Neural crest cell (in vitro differentiated cells): ENCODE measurements around the gene HS6ST2. TPM values are rescaled to one million over a fixed set of nuclear protein-coding genes. Genes with fewer than 3 reads are reported as not detected.

ENCODE experiments used
- DNase-seq: peaks from one replicate; pipeline ENCODE4 v3.0.0; 2021; ENCODE audit warnings: low read depth, mixed read lengths, low spot score
- H3K27ac Mint-ChIP-seq: one replicate; pipeline ENCODE4 v1.8.0; 2021; ENCODE audit warnings: mild to moderate bottlenecking, mixed read lengths; ENCODE audit not compliant: unreplicated experiment
- H3K27me3 Mint-ChIP-seq: 2 replicates; pipeline ENCODE4 v1.8.0; 2021; ENCODE audit warnings: low read depth, mild to moderate bottlenecking, mixed read lengths
- H3K36me3 Mint-ChIP-seq: 2 replicates; pipeline ENCODE4 v1.8.0; 2021; ENCODE audit warnings: low read depth, mild to moderate bottlenecking, mixed read lengths
- H3K4me1 Mint-ChIP-seq: 2 replicates; pipeline ENCODE4 v1.8.0; 2021; ENCODE audit warnings: mixed read lengths
- H3K4me3 Mint-ChIP-seq: one replicate; pipeline ENCODE4 v1.8.0; 2021; ENCODE audit warnings: mild to moderate bottlenecking, mixed read lengths
- H3K9me3 Mint-ChIP-seq: 2 replicates; pipeline ENCODE4 v1.8.0; 2021; ENCODE audit warnings: mixed read lengths
- total RNA-seq: library from RNA; stranded (reverse); gene quantifications from 2 replicates; pipeline ENCODE4 v1.2.1, GENCODE V29; 2021
- TF ChIP-seq, protein P1 (sequence below): fragments of 200-600 bp; sonication (generic); conservative IDR thresholded peaks from 2 replicates; pipeline ENCODE4 v1.5.0; 2021; ENCODE audit warnings: antibody characterized with exemption, mild to moderate bottlenecking

HS6ST2 gene
- total RNA-seq, 1 donor from 2014 or later: 13.9 TPM

DNA sequence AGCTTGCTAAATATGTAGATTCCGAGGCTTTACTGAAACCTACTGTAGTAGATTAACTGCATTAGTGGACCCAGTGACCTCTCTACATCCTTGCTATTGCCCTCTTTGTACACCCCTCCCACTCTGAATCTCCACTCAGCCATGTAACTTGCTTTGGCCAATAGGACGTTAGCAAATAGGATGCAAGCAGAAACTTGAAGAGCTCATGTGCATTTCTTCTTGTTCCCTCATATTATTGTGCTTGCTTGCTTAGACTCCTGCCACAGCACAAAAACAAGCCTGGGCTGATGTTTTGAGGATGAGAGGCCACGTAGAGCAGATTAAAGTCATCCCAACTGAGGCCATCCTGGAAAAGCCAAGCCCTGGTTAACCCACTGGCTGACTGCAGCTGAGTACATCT is 147.9 kb downstream of the HS6ST2 start:
- no peak overlapping the region for H3K27ac Mint-ChIP-seq
- TF ChIP-seq, protein P1, sequence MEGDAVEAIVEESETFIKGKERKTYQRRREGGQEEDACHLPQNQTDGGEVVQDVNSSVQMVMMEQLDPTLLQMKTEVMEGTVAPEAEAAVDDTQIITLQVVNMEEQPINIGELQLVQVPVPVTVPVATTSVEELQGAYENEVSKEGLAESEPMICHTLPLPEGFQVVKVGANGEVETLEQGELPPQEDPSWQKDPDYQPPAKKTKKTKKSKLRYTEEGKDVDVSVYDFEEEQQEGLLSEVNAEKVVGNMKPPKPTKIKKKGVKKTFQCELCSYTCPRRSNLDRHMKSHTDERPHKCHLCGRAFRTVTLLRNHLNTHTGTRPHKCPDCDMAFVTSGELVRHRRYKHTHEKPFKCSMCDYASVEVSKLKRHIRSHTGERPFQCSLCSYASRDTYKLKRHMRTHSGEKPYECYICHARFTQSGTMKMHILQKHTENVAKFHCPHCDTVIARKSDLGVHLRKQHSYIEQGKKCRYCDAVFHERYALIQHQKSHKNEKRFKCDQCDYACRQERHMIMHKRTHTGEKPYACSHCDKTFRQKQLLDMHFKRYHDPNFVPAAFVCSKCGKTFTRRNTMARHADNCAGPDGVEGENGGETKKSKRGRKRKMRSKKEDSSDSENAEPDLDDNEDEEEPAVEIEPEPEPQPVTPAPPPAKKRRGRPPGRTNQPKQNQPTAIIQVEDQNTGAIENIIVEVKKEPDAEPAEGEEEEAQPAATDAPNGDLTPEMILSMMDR: no peak
- DNase-seq: no peak
- H3K4me1 Mint-ChIP-seq: no peaks in the 10 kb centered on the region
- no peak overlapping the region for H3K4me3 Mint-ChIP-seq
- H3K9me3 Mint-ChIP-seq: no peaks in the 10 kb centered on the region
- no peaks in the 10 kb centered on the region for H3K27me3 Mint-ChIP-seq
- H3K36me3 Mint-ChIP-seq: no peaks in the 10 kb centered on the region

DNA sequence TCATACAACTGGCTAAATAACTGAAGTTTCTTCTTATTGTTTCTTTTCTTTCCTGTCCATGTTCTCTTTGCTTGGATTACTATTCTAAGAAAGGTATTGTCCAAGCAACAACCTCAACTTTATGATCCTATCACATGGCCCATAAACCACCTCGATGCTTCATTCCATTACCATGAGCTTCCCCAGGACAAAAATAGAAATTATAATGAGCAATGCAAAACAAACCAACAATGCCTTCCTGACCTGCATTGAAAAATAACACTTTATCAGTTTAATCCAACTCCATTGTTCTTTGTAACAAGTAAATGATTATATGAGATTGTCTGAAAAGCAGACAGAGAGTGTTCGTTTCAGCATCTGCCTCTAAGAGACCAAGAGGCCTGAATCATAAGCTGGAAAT is 148.8 kb downstream of the HS6ST2 start:
- Mint-ChIP-seq H3K9me3 (no peaks in the 10 kb centered on the region), H3K4me1 (no peaks in the 10 kb centered on the region), H3K27me3 (no peaks in the 10 kb centered on the region), H3K4me3 (no peak overlapping the region), H3K27ac (no peak overlapping the region), H3K36me3 (no peaks in the 10 kb centered on the region)
- TF ChIP-seq, protein P1: no peak
- no peak for DNase-seq

DNA sequence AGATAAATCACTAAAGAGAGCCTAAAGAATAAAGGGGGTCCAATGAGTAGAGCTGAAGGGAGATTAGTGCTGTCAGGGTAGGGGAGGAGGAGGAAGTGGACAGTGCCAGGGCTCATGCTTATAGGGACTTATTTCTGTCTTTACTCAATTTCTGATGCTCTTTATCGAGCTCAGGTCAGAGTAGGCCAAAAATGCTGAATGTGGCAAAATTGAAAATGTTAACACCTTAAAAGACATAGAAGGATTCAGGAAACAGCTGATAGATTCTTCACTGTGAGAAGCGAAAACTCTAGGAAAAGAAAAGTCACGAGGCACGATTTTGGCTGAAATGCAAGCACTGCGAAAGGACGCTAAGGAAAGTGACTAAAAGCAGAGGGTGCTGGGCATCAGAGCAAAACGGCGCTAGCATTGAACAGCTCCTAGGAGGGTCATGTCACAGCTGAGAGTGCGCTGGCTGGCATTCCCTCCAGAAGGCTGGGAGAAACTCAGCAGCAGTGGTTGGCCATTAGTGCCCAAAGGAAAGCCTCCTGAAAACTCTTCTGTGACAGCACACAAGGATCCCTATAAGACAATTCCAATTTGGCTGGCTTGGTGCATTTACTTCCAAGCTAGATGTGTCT is 150.9 kb downstream of the HS6ST2 start:
- no peak overlapping the region for H3K27ac Mint-ChIP-seq
- H3K9me3 Mint-ChIP-seq: no peaks in the 10 kb centered on the region
- TF ChIP-seq, protein P1: no peak
- H3K27me3 Mint-ChIP-seq: no peaks in the 10 kb centered on the region
- peaks cover 2% of the 10 kb centered on the region for H3K36me3 Mint-ChIP-seq
- DNase-seq: no peak
- H3K4me1 Mint-ChIP-seq: no peaks in the 10 kb centered on the region
- H3K4me3 Mint-ChIP-seq: no peak overlapping the region

DNA sequence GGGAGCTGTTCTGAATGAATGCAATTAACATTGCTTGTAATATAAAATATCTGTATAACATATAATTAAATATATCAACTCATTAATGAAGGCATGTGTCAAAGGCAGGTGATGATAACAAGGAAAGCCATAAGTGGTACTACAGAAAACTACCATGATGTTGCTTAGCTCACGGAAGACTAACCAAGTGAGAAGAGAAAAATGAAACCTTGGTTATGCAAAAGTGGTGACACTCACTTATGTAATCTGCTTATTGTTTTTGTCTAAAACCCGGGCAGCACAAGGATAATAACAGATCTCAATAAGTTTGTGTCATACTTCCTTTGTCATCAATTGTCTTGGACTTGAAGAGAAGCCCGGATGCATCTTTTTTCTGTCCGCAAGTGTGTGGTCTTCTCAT is 156.4 kb downstream of the HS6ST2 start:
- H3K27ac Mint-ChIP-seq: no peak overlapping the region
- H3K36me3 Mint-ChIP-seq: peaks cover 7% of the 10 kb centered on the region
- peaks cover 5% of the 10 kb centered on the region for H3K9me3 Mint-ChIP-seq
- TF ChIP-seq, protein P1: no peak
- H3K27me3 Mint-ChIP-seq: no peaks in the 10 kb centered on the region
- no peak overlapping the region for H3K4me3 Mint-ChIP-seq
- no peak for DNase-seq
- H3K4me1 Mint-ChIP-seq: no peaks in the 10 kb centered on the region

DNA sequence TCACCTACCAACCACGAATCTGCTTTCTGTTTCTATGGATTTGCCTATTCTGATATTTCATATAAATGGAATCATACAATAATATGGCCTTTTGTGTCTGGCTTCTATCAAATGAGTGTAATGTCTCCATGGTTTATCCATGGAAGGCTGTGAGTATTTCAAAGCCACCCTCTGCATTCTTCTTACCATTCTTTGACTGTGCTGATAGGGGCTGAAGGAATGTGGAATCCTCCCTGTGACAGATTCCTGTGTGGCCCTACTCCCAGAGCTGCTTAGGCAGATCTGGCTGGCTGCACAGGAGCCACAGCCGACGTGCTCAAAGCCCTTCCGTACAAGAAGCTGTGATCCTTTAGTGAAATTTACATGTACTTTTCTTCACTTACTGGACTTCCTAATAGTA is 163.2 kb downstream of the HS6ST2 start:
- H3K36me3 Mint-ChIP-seq: no peaks in the 10 kb centered on the region
- DNase-seq: no peak
- no peak overlapping the region for H3K4me3 Mint-ChIP-seq
- H3K4me1 Mint-ChIP-seq: peaks cover 4% of the 10 kb centered on the region
- H3K27me3 Mint-ChIP-seq: no peaks in the 10 kb centered on the region
- H3K27ac Mint-ChIP-seq: no peak overlapping the region
- H3K9me3 Mint-ChIP-seq: peaks cover 2% of the 10 kb centered on the region
- TF ChIP-seq, protein P1: no peak

DNA sequence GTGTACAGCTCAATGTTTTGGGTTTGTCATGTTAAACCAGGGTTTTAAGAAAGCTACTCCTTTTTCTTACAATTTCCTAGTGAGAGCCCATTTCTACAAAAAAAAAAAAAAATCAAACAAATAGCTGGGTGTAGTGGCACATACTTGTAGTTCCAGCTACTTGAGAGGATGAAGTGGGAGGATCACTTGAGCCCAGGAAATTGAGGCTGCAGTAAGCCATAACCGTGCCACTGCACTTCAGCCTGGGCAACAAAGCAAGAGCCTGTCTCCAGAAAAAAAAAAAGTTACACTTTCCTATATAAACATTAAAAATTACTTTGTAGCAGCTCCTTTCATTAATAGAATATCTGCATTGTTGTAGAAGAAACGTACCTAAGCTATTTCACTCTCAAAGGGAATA is 166.7 kb downstream of the HS6ST2 start:
- H3K4me3 Mint-ChIP-seq: no peak overlapping the region
- peaks cover 3% of the 10 kb centered on the region for H3K36me3 Mint-ChIP-seq
- H3K27me3 Mint-ChIP-seq: no peaks in the 10 kb centered on the region
- peaks cover 4% of the 10 kb centered on the region for H3K4me1 Mint-ChIP-seq
- peaks cover 3% of the 10 kb centered on the region for H3K9me3 Mint-ChIP-seq
- no peak for DNase-seq
- TF ChIP-seq, protein P1: no peak
- H3K27ac Mint-ChIP-seq: no peak overlapping the region
